ENCODE measurements around the gene SPINT1. TPM values are rescaled to one million over a fixed set of nuclear protein-coding genes. Genes with fewer than 3 reads are reported as not detected.

Gene SPINT1
- total RNA-seq, 1 donor from 2014 or later: 96.8 TPM

DNA sequence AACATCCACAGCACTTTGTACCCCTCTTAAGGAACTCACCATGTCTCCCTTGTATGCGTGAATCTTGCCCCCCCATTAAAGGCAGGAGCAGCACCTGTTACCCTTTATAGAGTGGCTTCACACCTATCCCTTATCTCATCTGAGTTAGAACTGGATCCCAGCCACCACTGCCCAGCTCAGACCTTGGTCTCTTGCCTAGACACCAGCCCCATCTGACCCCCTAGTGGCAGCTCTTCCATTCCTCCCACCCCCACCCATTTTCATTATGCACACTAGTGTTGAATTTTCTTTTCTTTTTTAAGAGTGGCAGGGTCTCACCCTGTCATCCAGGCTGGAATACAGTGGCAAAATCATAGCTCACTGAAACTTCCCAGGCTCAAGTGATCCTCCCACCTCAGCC, 40.2 kb upstream of the SPINT1 start:
- TF ChIP-seq, protein P1, sequence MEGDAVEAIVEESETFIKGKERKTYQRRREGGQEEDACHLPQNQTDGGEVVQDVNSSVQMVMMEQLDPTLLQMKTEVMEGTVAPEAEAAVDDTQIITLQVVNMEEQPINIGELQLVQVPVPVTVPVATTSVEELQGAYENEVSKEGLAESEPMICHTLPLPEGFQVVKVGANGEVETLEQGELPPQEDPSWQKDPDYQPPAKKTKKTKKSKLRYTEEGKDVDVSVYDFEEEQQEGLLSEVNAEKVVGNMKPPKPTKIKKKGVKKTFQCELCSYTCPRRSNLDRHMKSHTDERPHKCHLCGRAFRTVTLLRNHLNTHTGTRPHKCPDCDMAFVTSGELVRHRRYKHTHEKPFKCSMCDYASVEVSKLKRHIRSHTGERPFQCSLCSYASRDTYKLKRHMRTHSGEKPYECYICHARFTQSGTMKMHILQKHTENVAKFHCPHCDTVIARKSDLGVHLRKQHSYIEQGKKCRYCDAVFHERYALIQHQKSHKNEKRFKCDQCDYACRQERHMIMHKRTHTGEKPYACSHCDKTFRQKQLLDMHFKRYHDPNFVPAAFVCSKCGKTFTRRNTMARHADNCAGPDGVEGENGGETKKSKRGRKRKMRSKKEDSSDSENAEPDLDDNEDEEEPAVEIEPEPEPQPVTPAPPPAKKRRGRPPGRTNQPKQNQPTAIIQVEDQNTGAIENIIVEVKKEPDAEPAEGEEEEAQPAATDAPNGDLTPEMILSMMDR (IDR thresholded peaks at IDR 0.05): no peak
- Histone ChIP-seq H3K4me1 (peaks cover 22% of the 10 kb centered on the region), H3K27me3 (no peaks in the 10 kb centered on the region), H3K27ac (no peak overlapping the region), H3K4me3 (no peak overlapping the region), H3K36me3 (no peaks in the 10 kb centered on the region), H3K9me3 (no peaks in the 10 kb centered on the region)
- intact Hi-C loops (cut with DNase I): no loop called here
- no peak for ATAC-seq
- DNase-seq: no peak

DNA sequence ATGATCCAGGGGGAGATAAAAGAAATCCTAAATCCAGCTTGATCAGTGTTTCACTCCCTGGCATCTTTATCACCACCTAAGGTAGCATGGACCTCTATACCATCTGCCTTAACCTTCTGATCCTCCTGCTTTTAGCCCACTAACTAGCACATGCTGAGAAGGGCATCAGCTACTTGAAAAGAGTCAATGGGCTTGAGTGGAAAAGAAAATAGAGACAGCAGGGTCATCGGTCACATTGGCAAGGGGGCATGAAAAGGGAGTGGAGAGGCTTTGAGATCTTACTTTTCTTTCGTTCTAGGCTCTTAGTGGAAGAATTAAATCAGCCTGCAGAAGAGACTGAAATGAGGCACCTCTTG, 37.2 kb upstream of the SPINT1 start:
- H3K4me1 ChIP-seq: peaks cover 22% of the 10 kb centered on the region
- no peaks in the 10 kb centered on the region for H3K27me3 ChIP-seq
- peak overlapping the region; percentile 91 for H3K27ac ChIP-seq
- intact Hi-C loops (cut with DNase I): no loop called here
- DNase-seq (no peak), ATAC-seq (no peak)
- peaks cover 10% of the 10 kb centered on the region for H3K36me3 ChIP-seq
- H3K9me3 ChIP-seq: no peaks in the 10 kb centered on the region
- TF ChIP-seq, protein P1 (IDR thresholded peaks at IDR 0.05): no peak
- H3K4me3 ChIP-seq: peak overlapping the region; percentile 69

DNA sequence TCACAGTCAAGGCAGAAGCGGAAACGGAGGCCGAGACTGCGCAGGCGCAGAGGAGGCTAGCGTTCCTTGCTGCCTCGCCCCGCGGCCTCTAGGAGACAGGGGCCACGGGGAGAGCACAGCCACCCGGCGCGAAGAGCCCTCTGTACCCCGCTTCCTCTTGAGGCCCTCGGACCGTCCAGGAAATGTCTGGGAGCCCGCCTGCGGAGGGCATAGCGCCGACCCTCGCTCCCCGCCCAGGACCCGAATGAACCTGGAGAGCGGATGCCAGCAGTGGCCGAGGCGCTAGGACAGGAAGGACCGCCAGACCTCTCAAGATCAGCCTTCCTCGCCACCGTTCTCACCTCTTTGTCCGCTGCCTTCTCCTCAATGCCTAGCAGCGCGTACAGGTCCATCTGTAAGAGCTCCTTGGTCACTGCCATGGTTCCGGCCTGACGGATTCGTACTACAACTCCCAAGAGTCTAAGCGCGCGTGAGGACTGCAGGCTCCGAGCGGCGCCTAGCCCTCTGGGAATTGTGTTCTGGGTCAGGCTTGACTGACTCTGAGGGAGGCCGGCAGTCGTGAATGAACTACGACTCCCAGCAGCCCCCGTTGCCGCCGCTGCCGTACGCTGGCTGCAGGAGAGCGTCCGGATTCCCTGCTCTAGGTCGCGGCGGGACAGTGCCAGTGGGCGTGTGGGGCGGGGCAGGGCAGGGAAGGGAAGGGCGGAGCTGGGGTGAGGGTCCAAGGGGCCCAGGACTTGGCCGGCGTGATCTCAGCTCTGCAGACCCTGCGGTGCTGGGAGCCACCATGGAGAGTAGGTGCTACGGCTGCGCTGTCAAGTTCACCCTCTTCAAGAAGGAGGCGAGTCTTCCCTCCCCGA, 36.6 kb upstream of the SPINT1 start, which contains the start of the genes DNAJC17 and ZFYVE19:
DNAJC17 (minus strand) TSS at position 446 of the 860 bp plus-strand sequence; CDS start at position 419, 27 bp downstream.
ZFYVE19 (plus strand) TSS at position 62 of the 860 bp plus-strand sequence; CDS start at position 563, 501 bp downstream.
- intact Hi-C loops (cut with DNase I): no loop called here
- DNase-seq (peak; percentile 97), ATAC-seq (peak; percentile 98)
- TF ChIP-seq, protein P1 (IDR thresholded peaks at IDR 0.05): no peak
- peak within 1 kb of the TSS; percentile 69 for H3K4me3 ChIP-seq
- H3K9me3 ChIP-seq: no peaks in the 10 kb centered on the region
- peaks cover 22% of the 10 kb centered on the region for H3K4me1 ChIP-seq
- peak within 1 kb of the TSS; percentile 91 for H3K27ac ChIP-seq
- peaks cover 16% of the 10 kb centered on the region for H3K36me3 ChIP-seq
- H3K27me3 ChIP-seq: no peaks in the 10 kb centered on the region

DNA sequence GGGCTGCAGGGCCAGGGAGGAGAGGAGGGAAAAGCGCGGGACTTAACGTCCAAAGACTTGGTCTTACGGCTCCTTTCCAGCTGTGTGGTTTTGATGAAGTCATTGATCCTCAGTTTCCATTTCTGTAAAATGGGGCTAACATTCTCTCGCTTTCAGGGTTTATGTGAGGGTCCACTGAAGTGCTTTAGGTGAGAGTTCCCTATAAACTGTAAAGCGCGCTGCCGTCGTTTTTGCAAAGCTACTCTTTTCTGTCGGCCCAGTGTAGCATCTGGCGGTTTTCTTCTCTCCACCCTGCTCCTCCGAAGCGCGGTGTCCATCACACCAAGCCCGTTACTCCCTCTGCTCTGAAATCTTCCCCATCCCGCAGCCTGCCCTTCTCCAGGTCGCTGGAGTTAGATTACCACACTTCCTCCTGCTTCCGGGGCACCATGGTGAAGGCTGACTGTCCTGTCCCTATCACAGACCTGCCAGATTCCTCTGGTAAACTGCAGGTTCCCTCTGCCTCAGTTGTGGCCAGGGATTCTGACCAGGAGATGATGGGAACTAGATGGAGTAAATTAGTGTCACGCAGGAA, 35.9 kb upstream of the SPINT1 start:
- Histone ChIP-seq H3K27ac (peak overlapping the region; percentile 91), H3K36me3 (peaks cover 16% of the 10 kb centered on the region), H3K4me1 (peaks cover 22% of the 10 kb centered on the region), H3K27me3 (no peaks in the 10 kb centered on the region), H3K9me3 (no peaks in the 10 kb centered on the region), H3K4me3 (peak overlapping the region; percentile 69)
- intact Hi-C loops (cut with DNase I): no loop called here
- DNase-seq (no peak), ATAC-seq (no peak)
- TF ChIP-seq, protein P1 (IDR thresholded peaks at IDR 0.05): no peak

DNA sequence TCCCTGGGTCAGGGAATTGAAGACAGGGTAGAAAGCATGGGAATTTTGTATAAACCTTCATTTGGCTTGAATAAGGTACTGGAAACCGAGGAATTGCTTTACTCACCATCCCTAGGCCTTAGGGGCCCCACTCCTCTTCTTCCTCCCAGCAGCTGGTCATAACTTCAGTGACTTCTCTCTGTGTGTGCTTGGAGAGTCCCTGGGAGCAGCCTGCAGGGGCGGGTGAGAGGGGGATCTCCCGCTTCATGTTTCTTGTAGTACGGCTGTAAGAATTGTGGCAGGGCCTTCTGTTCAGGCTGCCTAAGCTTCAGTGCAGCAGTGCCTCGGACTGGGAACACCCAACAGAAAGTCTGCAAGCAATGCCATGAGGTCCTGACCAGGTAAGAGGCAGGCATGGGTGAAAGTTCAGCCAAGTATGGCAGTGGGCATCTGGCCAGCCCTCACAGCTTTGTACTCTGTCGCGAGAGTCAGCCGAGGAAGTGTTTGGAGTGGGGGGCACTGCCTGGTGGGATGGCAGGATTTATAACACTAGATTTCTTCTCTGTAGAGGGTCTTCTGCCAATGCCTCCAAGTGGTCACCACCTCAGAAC, 34.9 kb upstream of the SPINT1 start:
- intact Hi-C loops (cut with DNase I): no loop called here
- Histone ChIP-seq H3K36me3 (peaks cover 23% of the 10 kb centered on the region), H3K4me1 (peaks cover 22% of the 10 kb centered on the region), H3K4me3 (peak overlapping the region; percentile 69), H3K27me3 (no peaks in the 10 kb centered on the region), H3K27ac (no peak overlapping the region), H3K9me3 (no peaks in the 10 kb centered on the region)
- ATAC-seq: no peak
- no peak for DNase-seq
- TF ChIP-seq, protein P1 (IDR thresholded peaks at IDR 0.05): no peak
